H1 (cell line): Measurements from ENCODE around the gene AP5Z1. TPM values are rescaled to one million over a fixed set of nuclear protein-coding genes. Genes with fewer than 3 reads are reported as not detected.

Experiments used
- CREB1 ChIP-seq: IDR thresholded peaks from 2 replicates; pipeline ENCODE4 v1.6.1; 2012; ENCODE audit warnings: inconsistent platforms
- EGR1 ChIP-seq: IDR thresholded peaks from 2 replicates; pipeline ENCODE4 v1.6.1; 2011; ENCODE audit warnings: low read depth, low read length, borderline replicate concordance
- HDAC2 ChIP-seq, 2 experiments: fragments of 300-600 bp in 1 of 2; sonication (generic) in 1 of 2; IDR thresholded peaks; 2 replicates each; pipeline ENCODE4 v1.6.1; 2011 to 2012; ENCODE audit warnings: low read depth in 2 of 2, low read length in 2 of 2, mild to moderate bottlenecking in 2 of 2, moderate library complexity in 2 of 2, borderline replicate concordance in 1 of 2, inconsistent platforms in 1 of 2
- HDAC6 ChIP-seq: IDR thresholded peaks from one replicate; pipeline ENCODE4 v1.7.1; 2012; ENCODE audit warnings: low read depth, mild to moderate bottlenecking, inconsistent platforms, low read length, moderate library complexity
- KDM1A ChIP-seq: fragments of 200-600, 300-600 bp; sonication (generic); IDR thresholded peaks from 2 replicates; pipeline ENCODE4 v1.7.1; 2016; ENCODE audit warnings: mild to moderate bottlenecking, low read length, borderline replicate concordance
- POLR2AphosphoS5 ChIP-seq: IDR thresholded peaks from 2 replicates; pipeline ENCODE4 v1.6.1; 2011; ENCODE audit warnings: low read depth, low read length
- POU5F1 ChIP-seq: IDR thresholded peaks from 2 replicates; pipeline ENCODE4 v1.6.1; 2011; ENCODE audit warnings: low read depth, mild to moderate bottlenecking, low read length, moderate library complexity
- RBBP5 ChIP-seq: IDR thresholded peaks from 2 replicates; pipeline ENCODE4 v1.7.1; 2012; ENCODE audit warnings: low read depth, mild to moderate bottlenecking, inconsistent platforms, low read length, moderate library complexity, borderline replicate concordance
- TEAD4 ChIP-seq: IDR thresholded peaks from 2 replicates; pipeline ENCODE4 v1.6.1; 2012; ENCODE audit warnings: low read depth, low read length, inconsistent platforms, mixed read lengths
- ZNF274 ChIP-seq: IDR thresholded peaks from 2 replicates; pipeline ENCODE4 v1.7.0; 2012; ENCODE audit warnings: low read length, borderline replicate concordance; ENCODE audit errors: extremely low read depth
- polyA plus RNA-seq, 7 experiments: library from polyadenylated mRNA; depleted of rRNA in 3 of 7; stranded (reverse) in 5 of 7; unstranded in 2 of 7; fragments of >200 nt in 5 of 7; fragments of 200-250 nt in 2 of 7; gene quantifications; 1 replicate in 5 of 7; 2 replicates in 1 of 7; 4 replicates in 1 of 7; pipeline versions ENCODE4 v1.2.1 to v1.2.3, GENCODE V29; 2011 to 2013; ENCODE audit warnings: missing spikeins in 2 of 7, mixed read lengths in 2 of 7
- total RNA-seq: library from RNA; stranded (reverse); fragmentation: NEBNext Ultra II Directional; extraction: Animal tissue kit (Norgen Biotek cat#: 25700); gene quantifications from 2 replicates; pipeline ENCODE4 v1.2.1, GENCODE V29; 2021

Gene AP5Z1
- total and polyA plus RNA-seq, 2 of the 8 experiments (the other 6 are each of a cell fraction or from before 2014, with no cell fraction given) = 24.0 to 24.7 TPM

DNA sequence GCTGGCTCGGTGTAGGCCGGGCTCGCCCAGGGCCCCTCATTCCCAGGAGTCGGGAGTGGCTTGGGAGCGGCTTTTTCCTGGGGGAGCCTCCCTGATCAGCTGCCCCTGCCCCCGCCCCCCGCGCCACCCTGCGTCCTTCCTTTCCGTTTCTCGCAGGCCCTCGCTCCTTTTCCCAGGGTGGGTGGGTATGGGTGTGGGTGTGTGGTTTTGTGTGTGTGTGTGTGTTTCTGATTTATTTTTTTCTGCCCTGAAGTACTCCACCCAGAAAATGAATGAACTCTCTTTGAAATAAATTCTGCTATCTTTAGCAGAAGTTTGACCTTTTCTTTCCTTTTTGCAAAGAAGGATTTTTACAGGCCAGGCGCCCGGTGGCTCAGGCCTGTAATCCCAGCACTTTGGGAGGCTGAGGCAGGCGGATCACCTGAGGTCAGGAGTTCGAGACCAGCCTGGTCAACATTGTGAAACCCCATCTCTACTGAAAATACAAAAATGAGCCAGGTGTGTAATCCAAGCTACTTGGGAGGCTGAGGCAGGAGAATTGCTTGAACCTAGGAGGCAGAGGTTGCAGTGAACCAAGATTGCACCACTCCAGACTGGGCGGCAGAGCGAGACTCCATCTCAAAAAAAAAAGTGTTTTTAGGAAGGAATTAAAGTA lies 30.0 kb upstream of the AP5Z1 start (continued):
- no peak for TF ChIP-seq HDAC6
- no peak for TF ChIP-seq KDM1A
- no peak for TF ChIP-seq ZNF274
- TF ChIP-seq TEAD4 = no peak
- no peak for TF ChIP-seq POLR2AphosphoS5
- no peak for TF ChIP-seq HDAC2 (IDR thresholded peaks at IDR 0.05; ENCODE audit: borderline replicate concordance in 1 of 2, low read depth in 2 of 2, low read length in 2 of 2)
- no peak for TF ChIP-seq CREB1
- no peak for TF ChIP-seq POU5F1
- TF ChIP-seq RBBP5 = no peak
- TF ChIP-seq EGR1 = no peak
